GM18507 (cell line): ENCODE data around the gene CORO7.
A peak's percentile ranks its signal among the peaks of the same experiment; 100 is the strongest.

Experiments
- DNase-seq: peaks from one replicate; pipeline ENCODE4 v3.0.0; 2011; ENCODE audit warnings: low read depth; ENCODE audit not compliant: insufficient read length; ENCODE audit errors: extremely low spot score
- FAIRE-seq: peaks from 2 replicates; lab custom pipeline; 2011; peaks lifted over from hg19 to GRCh38; lab: Jason Lieb, UNC

The CORO7 gene

DNA sequence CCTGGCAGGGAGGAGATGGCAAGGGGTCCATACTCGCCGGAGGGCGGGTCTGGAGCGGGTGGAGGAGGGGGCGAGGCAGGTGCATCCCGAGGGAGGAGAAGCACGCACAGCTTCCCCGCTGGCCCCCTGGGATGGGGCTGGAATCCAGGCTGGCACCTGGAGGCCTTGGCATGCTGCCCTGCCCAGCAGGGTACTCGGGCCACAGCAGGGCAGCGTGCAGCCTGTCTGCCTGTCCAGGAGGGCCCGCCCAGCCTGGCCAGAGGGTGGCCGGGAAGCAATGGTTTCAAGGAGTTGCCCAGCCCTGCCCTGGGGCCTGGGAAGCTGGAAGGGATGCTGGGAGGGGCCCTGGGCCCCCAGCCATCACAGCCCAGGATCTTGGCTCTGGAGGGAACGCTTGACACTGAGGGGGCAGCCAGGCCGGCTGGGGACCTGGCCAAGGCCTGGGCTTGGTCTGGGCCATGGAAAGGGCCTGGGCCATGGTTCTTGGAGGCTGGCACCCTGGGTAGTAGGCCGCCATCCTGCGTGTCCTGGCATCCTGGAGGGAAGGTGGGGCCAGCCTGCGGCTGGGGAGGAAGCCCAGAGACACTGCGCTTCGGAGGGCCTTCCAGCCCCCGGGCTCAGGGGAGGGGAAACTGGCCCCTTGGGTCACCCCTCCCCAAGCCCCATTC lies 99.4 kb downstream of the CORO7 start:
- FAIRE-seq (no peak), DNase-seq (no peak)

DNA sequence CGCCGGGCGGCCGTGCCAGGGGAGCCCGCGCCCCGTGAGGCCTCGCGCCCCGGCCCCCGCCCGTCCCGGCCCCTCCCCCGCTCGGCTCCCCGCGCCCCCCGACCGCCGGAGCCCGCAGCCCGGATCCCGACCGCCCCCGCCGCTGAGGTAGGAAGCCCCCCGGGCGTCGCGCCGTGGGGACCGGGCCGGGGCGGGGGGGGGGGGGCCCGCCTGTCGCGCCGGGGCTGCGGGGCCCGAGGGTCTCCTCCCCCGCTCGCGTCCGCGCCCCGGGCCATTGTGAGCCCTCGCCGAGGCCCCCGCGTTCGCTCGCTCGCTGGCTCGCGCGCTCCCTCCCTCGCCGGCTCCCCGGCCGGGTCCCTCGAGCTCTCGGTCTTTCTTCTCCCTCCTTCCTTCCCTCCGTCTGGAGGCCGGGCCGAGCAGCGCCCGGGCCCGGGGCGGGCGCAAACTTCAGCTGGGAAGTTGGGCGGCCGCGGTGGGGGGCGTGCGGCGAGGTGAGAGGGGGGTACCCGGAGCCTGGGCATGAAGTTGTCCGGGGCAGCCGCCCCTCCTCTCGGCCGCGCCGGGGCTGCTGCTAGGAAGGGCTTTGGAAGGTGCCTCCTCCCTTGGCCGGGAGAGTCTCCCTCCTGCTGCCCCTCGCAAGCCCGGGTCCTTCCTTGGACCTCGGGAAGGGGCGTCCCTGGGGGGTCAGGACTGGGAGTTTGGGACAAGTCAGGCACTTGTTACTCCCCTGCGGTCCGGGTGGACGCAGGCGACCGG lies 100.1 kb downstream of the CORO7 start:
- no peak for DNase-seq
- FAIRE-seq, result no peak

DNA sequence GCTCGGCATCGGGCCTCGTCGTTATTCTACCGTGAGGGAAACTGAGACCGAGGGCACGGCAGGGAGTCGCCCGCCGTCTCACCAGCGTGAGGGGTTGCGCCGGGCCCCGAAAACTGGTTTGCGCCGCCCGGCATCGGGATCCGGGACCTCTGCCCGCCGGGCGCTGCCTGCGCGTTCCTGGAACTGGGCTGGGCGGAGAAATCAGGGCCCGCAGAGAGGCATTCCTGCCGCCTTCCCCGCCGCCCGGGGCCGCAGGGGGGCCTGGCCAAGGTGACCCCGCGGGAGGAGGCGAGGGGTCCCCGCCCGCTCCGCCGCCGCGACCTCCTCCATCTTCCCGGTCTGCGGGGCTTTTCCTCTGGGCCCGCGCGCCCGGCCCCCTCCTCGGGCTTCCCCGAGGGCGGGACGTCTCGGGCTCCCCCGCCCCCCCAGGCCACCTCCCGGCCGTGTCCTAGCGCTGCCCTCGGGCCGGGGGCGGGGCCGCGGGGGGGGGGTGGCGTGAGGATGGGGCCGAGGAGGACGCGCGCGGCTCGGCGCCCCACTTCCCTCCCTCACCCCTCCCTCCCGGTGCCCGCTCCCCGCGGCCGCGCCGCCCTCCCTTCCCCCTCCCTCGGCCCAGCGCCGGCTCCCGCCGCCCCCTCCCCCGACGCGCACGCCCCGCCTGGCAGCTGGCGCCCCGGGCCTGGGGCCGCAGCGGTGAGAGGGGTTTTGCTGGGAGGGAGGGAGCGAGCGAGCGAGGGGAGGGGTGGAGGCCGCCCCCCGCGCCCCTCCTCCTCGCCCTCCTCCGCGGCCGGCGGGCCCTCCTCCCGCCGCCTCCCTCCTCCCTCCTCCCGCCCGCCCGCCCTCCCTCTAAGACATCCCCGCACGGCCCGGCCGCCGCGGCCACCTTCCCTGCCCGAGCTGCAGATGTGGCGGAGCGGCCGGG lies 100.9 kb downstream of the CORO7 start, which contains the start of gene GLIS2:
Gene GLIS2, plus strand, starts transcription at position 882 of the 922 bp plus-strand sequence. CDS start 16,214 bp downstream, outside the sequence.
- no peak for DNase-seq
- FAIRE-seq, result no peak

DNA sequence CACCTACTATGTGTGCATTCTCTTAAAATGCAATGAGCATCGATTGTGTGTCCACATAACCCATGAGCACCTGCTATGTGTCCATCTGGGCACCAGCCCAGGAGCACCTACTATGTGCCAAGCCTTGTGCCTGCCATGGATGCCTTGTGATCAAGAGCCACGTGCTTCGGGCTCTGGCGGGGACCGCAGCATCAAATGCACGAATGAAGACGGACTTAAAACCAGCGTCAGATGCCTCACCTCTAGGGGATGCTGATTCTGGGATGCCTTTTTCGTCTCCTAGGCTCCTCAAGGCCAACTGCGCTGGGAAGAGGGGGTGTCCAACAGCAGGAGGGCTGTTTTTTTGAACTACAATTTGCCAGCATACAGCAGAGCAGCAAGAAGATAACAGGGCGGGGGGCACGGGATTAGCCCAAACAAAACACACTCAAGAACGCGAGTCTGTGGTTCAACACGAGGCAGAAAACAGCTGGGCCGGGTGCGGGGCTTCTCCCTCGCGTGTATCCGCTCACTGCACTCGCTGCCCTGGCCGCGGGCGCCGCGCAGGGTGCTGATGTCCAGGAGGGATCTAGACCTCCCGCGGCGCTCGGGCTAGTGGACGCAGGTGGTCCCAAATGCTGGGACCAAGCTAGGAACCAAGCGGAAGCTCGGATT lies 101.7 kb downstream of the CORO7 start:
- peak; percentile 12 for FAIRE-seq
- DNase-seq, result no peak

DNA sequence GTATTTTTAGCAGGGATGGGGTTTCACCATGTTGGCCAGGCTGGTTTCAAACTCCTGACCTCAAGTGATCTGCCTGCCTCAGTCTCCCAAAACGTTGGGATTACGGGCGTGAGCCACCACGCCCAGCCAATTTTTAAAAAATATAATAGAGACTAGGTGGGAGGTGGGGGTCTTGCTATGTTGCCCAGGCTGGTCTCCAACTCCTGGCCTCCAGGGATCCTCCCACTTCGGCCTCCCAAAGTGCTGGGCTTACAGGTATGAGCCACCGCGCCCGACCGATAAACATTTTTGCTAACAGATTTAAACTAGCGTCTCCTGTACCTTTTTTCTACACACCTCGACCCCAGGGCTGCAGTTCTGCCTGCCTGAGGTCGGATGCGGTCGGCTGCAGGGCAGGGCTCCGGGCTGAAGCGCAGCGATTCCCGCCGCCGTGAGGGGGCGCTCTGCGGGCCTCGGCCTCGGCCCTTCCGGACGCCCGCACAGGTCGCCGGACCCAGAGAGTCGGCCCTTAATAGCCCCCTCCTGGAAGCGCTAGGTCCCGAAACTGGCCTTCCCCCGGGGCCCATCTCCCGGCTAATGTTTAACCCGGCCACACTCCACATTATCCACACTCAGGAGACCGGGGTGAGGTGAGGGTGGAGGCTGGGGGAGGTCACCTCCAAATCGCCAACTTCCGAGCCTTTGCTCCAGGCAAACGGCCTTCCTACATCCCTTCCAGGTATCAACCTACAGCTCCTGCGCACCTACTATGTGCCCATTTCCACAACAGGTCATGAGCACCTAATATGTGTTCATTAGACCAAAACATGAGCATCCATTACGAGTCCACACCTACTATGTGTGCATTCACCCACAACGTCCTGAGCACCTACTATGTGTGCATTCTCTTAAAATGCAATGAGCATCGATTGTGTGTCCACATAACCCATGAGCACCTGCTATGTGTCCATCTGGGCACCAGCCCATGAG lies 102.5 kb downstream of the CORO7 start:
- DNase-seq (no peak), FAIRE-seq (peak; percentile 78)

DNA sequence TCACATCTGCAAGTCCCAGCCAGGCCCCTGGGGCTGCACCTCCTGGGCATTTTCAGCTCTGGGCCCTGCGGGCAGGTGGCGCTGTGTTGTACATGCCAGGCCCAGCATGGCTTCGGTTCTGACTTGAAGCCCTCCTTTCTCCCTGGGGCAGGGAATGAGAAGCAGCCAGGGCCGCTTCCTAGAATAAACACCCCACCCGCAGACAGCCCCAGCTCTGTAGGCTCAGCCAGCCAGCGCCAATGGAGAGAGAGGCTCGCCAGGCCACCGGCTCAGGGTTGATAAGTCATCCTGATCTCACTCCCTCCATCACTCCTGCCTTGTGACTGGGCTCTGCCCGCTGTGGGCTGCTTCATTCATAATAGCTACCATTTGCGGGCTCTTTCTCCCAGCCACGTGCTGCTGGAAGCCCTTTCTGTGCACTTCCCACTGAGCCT lies 106.5 kb downstream of the CORO7 start:
- no peak for DNase-seq
- FAIRE-seq, result no peak

DNA sequence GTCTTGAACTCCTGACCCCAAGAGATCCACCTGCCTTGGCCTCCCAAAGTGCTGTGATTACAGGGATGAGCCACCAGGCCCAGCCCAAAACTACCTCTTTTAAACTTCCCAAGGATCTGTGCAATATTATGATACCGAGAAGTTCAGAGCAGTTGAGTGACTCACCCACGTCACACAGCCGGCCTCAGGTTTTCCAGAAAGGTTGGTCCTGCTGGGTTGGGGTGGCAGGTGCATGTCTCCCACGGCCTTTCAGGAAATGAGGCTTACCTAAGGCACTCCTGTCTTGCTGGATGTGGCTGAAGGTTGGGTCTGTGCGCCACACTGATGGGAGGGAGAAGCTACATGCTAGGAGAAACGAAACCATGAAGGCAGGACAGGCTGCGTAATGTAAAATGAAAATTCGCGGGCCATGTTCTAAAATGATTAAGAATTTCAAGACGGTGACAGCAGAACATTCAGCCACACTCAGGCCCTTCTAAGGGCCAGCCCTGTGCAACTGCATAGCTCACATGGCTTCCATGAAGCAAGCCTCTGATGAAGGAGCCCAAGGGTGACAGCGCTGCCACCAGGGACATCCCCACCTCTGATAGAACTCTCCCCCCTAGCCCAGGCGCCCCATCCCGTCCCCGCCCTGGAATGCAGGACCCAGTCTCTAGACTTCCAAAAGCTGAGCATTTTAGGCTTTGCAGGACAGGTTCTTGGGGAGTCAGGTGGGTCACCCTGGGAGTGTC lies 107.1 kb downstream of the CORO7 start:
- FAIRE-seq, result no peak
- no peak for DNase-seq

DNA sequence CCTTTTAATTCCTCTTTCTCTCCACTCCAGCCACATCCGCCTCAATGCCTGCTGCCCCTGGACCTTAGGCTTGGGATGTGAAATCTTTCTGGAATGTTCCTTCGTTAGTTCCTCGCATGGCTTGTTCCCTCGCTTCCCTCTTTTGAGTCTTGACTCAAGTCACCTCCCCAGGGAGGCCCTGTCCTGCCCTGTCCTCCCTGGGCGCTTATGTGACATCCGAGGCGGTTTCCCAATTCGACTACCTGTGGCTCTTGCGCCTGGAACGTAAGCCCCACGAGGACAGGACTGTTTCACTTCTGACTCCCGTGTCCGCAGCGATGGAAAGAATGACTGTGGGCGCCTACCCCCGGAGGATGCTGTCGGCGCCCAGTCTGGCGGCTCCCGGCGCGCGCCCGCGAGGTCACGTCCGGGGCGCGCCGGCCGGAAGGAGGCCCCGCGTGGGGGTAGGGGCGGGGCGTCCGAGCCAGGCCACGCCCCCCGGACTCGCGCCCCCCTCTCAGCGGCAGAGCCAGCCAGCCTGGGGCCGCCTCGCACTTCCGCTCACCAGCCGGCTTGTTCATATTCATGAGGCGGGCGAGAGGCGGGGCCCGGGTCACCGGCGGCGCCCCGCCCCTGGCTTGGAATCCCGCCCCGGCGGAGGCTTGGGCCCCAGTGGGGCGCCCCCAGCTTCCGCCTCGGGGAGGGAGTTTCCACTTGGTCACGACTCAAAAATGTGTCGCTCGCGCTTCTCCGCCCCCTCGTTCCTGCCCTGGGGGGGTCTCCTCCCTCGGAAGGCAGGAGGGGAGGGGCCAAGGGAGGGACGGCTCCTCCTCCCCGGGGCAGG lies 109.0 kb downstream of the CORO7 start:
- FAIRE-seq, result peak; percentile 90
- peak; percentile 97 for DNase-seq

DNA sequence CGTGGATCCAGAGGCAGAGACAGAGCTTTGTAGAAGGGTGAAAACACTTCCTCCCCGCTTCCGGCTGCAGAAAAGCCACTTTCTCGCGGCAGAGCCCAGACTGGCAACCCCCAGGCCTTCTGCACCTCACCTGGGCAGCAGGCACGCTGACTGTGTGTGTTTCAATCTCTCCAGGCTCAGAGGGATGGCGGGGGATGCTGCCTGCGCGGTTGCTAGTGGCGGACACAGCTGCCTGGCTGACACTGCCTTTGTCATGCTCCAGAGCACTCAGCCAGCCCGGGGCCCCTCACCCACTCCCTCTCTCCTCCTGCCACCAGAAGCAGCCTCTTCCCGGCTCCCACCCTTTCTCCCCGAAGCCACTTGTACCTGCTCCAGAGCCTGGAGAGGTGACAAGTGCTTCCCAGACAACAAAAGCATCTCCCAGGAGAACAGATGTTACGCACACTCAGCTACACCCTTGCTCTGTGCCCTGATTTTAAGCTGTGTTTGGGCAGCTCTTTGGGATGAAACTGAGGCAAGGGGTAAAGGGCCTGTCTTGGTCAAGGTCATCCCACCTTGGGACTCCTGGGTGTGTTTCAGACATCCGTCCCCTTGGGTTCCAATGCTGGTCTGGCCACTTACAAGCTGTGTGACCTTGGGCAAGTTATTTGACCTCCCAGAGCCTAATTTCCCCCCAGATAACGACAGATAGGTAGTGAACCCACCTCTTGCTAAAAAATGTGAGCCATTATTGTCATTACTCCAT lies 109.8 kb downstream of the CORO7 start:
- DNase-seq (no peak), FAIRE-seq (peak; percentile 44)
